ENCODE measurements around the gene SPAAR. TPM values are rescaled to one million over a fixed set of nuclear protein-coding genes. Genes with fewer than 3 reads are reported as not detected.

Gene SPAAR
- total and polyA plus RNA-seq, 9 of the 15 experiments (the other 6 are each of a cell fraction or from before 2014, with no cell fraction given): not detected

GRCh38 chr9:35923927-35924763, 14.9 kb downstream of the SPAAR start:
- peak overlapping the region; percentile 85 for H2AFZ ChIP-seq (ENCODE audit: low read depth, low read length)
- no peaks in the 10 kb centered on the region for H3K79me2 ChIP-seq (ENCODE audit: control insufficient read depth, insufficient read depth, low read length)
- ChIA-PET POLR2A (interaction anchor here (0.6 to 3.0 kb wide), 6 partner anchors 10 to 313 kb away, joined by 3 to 20 read pairs (median 7); no protein-coding TSS in a partner anchor), CTCF (ENCODE audit: low intra/inter-chr PET ratio) (no interaction called here)
- intact Hi-C loops (cut with micrococcal nuclease): no loop called here
- peak overlapping the region; percentile 68 for H3K4me2 ChIP-seq (ENCODE audit: insufficient read depth, low read length)
- no peaks in the 10 kb centered on the region for H3K27me3 ChIP-seq (ENCODE audit: control insufficient read depth in 2 of 2, insufficient read depth in 2 of 2, low read length in 2 of 2)
- BruUV-seq (replicated peaks): TSS peak; percentile 88
- no peaks in the 10 kb centered on the region for H3K9me3 ChIP-seq (replicated peaks; ENCODE audit: control insufficient read depth, insufficient read depth, low read depth, low read length)
- WGBS (ENCODE audit: insufficient coverage, low coverage, missing lambda C conversion rate): 2% methylated on average over 4 of the region's 9 CpGs
- peaks cover 18 to 42% of the 10 kb centered on the region in 2 experiments for H3K4me1 ChIP-seq (replicated peaks in 1 of 2; ENCODE audit: control insufficient read depth in 2 of 2, insufficient read depth in 2 of 2, low read length in 2 of 2)
- FAIRE-seq: peak; percentile 98
- H4K20me1 ChIP-seq (replicated peaks; ENCODE audit: control insufficient read depth, insufficient read depth, low read length): no peaks in the 10 kb centered on the region
- H3K9me1 ChIP-seq (ENCODE audit: control insufficient read depth, insufficient read depth, low read length): no peaks in the 10 kb centered on the region
- peak overlapping the region; percentile 13; the same call in 1 of the 2 replicates for H3K4me3 ChIP-seq
- peak overlapping the region in 1 of 2 experiments; percentile 93; a peak in 3 of 4 replicates for H3K9ac ChIP-seq (ENCODE audit: insufficient read depth in 1 of 2, low read depth in 2 of 2, low read length in 2 of 2)
- in situ Hi-C loops (cut with MboI): no loop called here
- peak; percentile 58 to 86 (median 68) for DNase-seq (ENCODE audit: extremely low read depth in 1 of 4, low spot score in 3 of 4)
- peak; percentile 93 for ATAC-seq
- H3K27ac ChIP-seq (ENCODE audit: extremely low read depth, low read depth, low read length): peak overlapping the region; percentile 99
- H3K36me3 ChIP-seq (ENCODE audit: control insufficient read depth, insufficient read depth, low read length): no peaks in the 10 kb centered on the region
- TF ChIP-seq THRB (CRISPR knock-in tag; conservative IDR thresholded peaks at IDR 0.05) (no peak), ZHX1 (conservative IDR thresholded peaks at IDR 0.05; ENCODE audit: low read length) (no peak), RNF2 (IDR thresholded peaks at IDR 0.05) (no peak; the same call in 1 of the 2 replicates), KHSRP (IDR thresholded peaks at IDR 0.05) (no peak), HNRNPK (IDR thresholded peaks at IDR 0.05; ENCODE audit: low read depth, low read length, poor library complexity, severe bottlenecking) (no peak), SPI1 (IDR thresholded peaks at IDR 0.05; ENCODE audit: borderline replicate concordance, low read depth, low read length) (no peak), MCM3 (IDR thresholded peaks at IDR 0.05) (no peak), NFXL1 (CRISPR knock-in tag; IDR thresholded peaks at IDR 0.05) (no peak), HDGF (IDR thresholded peaks at IDR 0.05) (no peak), TCF7 (IDR thresholded peaks at IDR 0.05; ENCODE audit: borderline replicate concordance) (no peak), ATF6 (CRISPR knock-in tag; IDR thresholded peaks at IDR 0.05) (no peak), USF2 (CRISPR knock-in tag; IDR thresholded peaks at IDR 0.05) (no peak), ZBTB1 (CRISPR knock-in tag; IDR thresholded peaks at IDR 0.05; ENCODE audit: borderline replicate concordance, low read depth) (no peak), SP1 (CRISPR knock-in tag; IDR thresholded peaks at IDR 0.05) (no peak), TGIF2 (CRISPR knock-in tag; IDR thresholded peaks at IDR 0.05) (no peak)

Measured in K562 (cell line).